C4-2B (cell line): ENCODE measurements around the gene UBE2L3.

ENCODE experiments used
- H3K27ac ChIP-seq: fragments of 450-650 bp; 2 replicates; pipeline ENCODE4 v1.5.1; 2017
- CTCF ChIP-seq: fragments of 450-650 bp; conservative IDR thresholded peaks from 2 replicates; pipeline ENCODE4 v1.5.1; 2017; ENCODE audit warnings: mild to moderate bottlenecking
- ZFX ChIP-seq: fragments of 450-650 bp; IDR thresholded peaks from 2 replicates; pipeline ENCODE4 v1.6.1; 2017

The UBE2L3 gene

GRCh38 chr22:21659864-21660525 is 92.5 kb downstream of the UBE2L3 start:
- H3K27ac ChIP-seq, result no peak overlapping the region
- TF ChIP-seq CTCF, result no peak
- no peak for TF ChIP-seq ZFX

GRCh38 chr22:21660904-21661303 is 93.4 kb downstream of the UBE2L3 start:
- TF ChIP-seq ZFX (no peak), CTCF (no peak)

DNA sequence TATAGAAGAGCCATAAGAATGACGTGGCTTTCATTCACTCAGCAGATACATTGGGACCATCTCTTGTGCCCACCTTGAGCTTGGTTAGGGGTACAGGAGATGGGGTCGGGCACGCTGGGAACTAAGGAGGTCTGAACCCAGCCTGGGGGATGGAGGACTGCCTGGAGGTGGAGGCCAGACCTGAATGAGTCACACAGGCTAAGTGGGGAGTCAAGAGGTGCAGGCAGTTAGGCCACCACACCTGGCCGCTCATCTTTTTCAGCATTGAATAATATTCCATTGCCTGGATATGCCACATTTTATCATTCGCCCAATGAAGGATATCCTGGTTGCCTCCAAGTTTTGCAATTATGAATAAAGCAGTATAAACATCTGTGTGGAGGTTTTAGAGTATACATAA is 94.5 kb downstream of the UBE2L3 start:
- no peak for TF ChIP-seq ZFX
- no peak for TF ChIP-seq CTCF
- no peak overlapping the region for H3K27ac ChIP-seq

More at GRCh38 chr22:21660904-21661303, 93.4 kb downstream of the UBE2L3 start:
- no peak overlapping the region for H3K27ac ChIP-seq

- TF ChIP-seq CTCF (no peak), ZFX (no peak)
- no peak overlapping the region for H3K27ac ChIP-seq
These were observed 96.2 kb downstream of the UBE2L3 start for GRCh38 chr22:21663738-21664137.

DNA sequence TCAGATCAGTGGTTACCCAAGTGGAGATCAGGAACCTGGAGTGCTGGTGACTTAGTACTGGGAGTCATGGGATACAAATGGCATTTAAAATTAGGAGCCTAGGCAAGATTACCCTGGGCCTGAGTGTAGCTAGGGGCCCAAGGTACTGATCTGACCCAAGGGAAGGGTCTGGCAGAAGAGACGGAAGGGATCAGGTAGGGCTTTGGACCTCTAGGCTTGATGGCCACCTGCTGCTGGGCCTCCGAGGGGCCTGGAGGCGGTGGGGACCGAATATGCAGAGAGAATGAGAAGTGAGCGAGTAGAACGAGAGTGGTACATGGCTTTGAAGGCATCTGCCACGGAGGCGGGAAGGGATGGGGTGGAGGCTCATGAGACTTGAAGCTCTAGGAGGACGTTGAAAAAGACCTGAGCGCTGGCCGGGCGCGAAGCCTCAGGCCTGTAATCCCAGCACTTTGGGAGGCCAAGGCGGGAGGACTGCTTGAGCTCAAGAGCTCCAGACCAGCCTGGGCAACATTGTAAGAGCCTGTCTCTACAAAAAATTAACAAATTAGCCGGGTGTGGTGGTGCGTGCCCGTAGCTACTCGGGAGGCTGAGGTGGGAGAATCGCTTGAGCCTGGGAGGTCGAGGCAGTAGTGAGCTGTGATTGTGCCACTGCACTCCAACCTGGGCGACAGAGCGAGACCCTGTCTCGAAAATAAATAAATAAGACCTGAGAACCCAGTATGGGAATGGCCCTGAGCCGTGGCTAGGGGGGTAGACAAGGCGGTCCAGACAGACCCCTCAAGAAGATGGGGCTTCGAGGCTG is 97.7 kb downstream of the UBE2L3 start:
- peak overlapping the region; percentile 87 for H3K27ac ChIP-seq

GRCh38 chr22:21666786-21667185 is 99.3 kb downstream of the UBE2L3 start:
- TF ChIP-seq ZFX (no peak), CTCF (no peak)
- H3K27ac ChIP-seq, result peak overlapping the region; percentile 87

More for the DNA sequence above, 97.7 kb downstream of the UBE2L3 start:
- TF ChIP-seq CTCF (no peak), ZFX (no peak)

- TF ChIP-seq CTCF (no peak), ZFX (no peak)
These were observed 101.5 kb downstream of the UBE2L3 start for GRCh38 chr22:21669026-21669425.

More at GRCh38 chr22:21669026-21669425, 101.5 kb downstream of the UBE2L3 start:
- peak overlapping the region; percentile 69 for H3K27ac ChIP-seq
